Stomach (tissue), 9 donors: ENCODE results near the gene TOM1L1. TPM values are rescaled to one million over a fixed set of nuclear protein-coding genes. Genes with fewer than 3 reads are reported as not detected.

Experiments
- DNase-seq, 2 donors: peaks; one replicate each; pipeline versions ENCODE4 v3.0.0 to v3.0.0-alpha.2; 2013 to 2019
- H3K27ac ChIP-seq, 5 donors: fragments of 200-600 bp in 4 of 5; sonication (generic) in 4 of 5; one replicate each; pipeline ENCODE4 v1.5.1; 2013 to 2019; ENCODE audit warnings: mild to moderate bottlenecking in 1 of 5, moderate library complexity in 1 of 5
- H3K27me3 ChIP-seq, 3 donors: fragments of 200-600 bp; sonication (generic); one replicate each; pipeline ENCODE4 v1.5.1; 2017 to 2019; ENCODE audit warnings: mixed run types in 1 of 3
- H3K36me3 ChIP-seq, 4 donors: fragments of 200-600 bp; sonication (generic); 1 replicate in 3 of 4; 2 replicates in 1 of 4; pipeline ENCODE4 v1.5.1; 2016 to 2019
- H3K4me1 ChIP-seq, 4 donors: fragments of 200-600 bp; sonication (generic); one replicate each; pipeline ENCODE4 v1.5.1; 2016 to 2019
- H3K4me3 ChIP-seq, 4 donors: fragments of 200-600 bp; sonication (generic) in 3 of 4; one replicate each; pipeline ENCODE4 v1.5.1; 2016 to 2019; ENCODE audit warnings: mild to moderate bottlenecking in 1 of 4
- H3K9me3 ChIP-seq, 4 donors: fragments of 200-600 bp; sonication (generic); one replicate each; pipeline ENCODE4 v1.5.1; 2016 to 2019
- EP300 ChIP-seq: sonication (generic); formaldehyde crosslinking; IDR thresholded peaks from one replicate; pipeline ENCODE4 v1.6.1; 2017; ENCODE audit warnings: antibody characterized with exemption
- POLR2A ChIP-seq, 4 donors: fragments of 450-650 bp; IDR thresholded peaks; one replicate each; pipeline ENCODE4 v1.6.1; 2016; ENCODE audit warnings: antibody characterized with exemption in 4 of 4, control low read depth in 2 of 4, mild to moderate bottlenecking in 1 of 4, moderate library complexity in 1 of 4
- POLR2AphosphoS5 ChIP-seq, 3 donors: sonication (generic); formaldehyde crosslinking; IDR thresholded peaks; one replicate each; pipeline ENCODE4 v1.6.1; 2016; ENCODE audit warnings: antibody characterized with exemption in 3 of 3
- WGBS, 5 donors: extraction: QIAGEN DNeasy Blood & Tissue Kit in 3 of 5; methylation state at CpG; one replicate each; pipeline versions ENCODE4 v1.1.5 to v1.1.7; 2013 to 2018; 5-methylcytosine and 5-hydroxymethylcytosine counted together
- intact Hi-C: fragments of 100-400 bp; cut with DNase I; formaldehyde crosslinking; loops from one replicate; pipeline ENCODE4 v1.15.1; 2023; ENCODE audit warnings: low total_unique reads
- polyA plus RNA-seq, 3 donors: library from polyadenylated mRNA; stranded (reverse); fragments of 200-250 nt; gene quantifications; one replicate each; pipeline ENCODE4 v1.2.3, GENCODE V29; 2013
- total RNA-seq, 5 donors: library from RNA; depleted of rRNA; stranded (reverse); fragments of >200 nt; gene quantifications; one replicate each; pipeline versions ENCODE4 v1.1.0 to v1.2.3, GENCODE V29; 2014 to 2016
- TF ChIP-seq, protein P1 (sequence below), 7 experiments: fragments of 450-650 bp in 4 of 7; fragments of 200-600 bp in 3 of 7; sonication (generic) in 3 of 7; IDR thresholded peaks; one replicate each; pipeline ENCODE4 v1.5.1; 2016 to 2019; ENCODE audit warnings: antibody characterized with exemption in 7 of 7, control low read depth in 2 of 7, mild to moderate bottlenecking in 1 of 7
- donor health status: healthy with polysubstance abuse.
- donor health status: Bipolar disorder and iron deficiency.
- donor health status: healthy.

TOM1L1 gene
- total and polyA plus RNA-seq, 8 donors: 19.4 to 134 (median 47.6) TPM

GRCh38 chr17:54927525-54927924, 26.9 kb downstream of the TOM1L1 start:
- intact Hi-C loops: no loop called here
- 71 to 88% (median 83%) methylated on average over 3 of the region's 3 CpGs for WGBS, 5 donors
- TF ChIP-seq, protein P1, sequence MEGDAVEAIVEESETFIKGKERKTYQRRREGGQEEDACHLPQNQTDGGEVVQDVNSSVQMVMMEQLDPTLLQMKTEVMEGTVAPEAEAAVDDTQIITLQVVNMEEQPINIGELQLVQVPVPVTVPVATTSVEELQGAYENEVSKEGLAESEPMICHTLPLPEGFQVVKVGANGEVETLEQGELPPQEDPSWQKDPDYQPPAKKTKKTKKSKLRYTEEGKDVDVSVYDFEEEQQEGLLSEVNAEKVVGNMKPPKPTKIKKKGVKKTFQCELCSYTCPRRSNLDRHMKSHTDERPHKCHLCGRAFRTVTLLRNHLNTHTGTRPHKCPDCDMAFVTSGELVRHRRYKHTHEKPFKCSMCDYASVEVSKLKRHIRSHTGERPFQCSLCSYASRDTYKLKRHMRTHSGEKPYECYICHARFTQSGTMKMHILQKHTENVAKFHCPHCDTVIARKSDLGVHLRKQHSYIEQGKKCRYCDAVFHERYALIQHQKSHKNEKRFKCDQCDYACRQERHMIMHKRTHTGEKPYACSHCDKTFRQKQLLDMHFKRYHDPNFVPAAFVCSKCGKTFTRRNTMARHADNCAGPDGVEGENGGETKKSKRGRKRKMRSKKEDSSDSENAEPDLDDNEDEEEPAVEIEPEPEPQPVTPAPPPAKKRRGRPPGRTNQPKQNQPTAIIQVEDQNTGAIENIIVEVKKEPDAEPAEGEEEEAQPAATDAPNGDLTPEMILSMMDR (IDR thresholded peaks at IDR 0.05): no peak
- no peak for TF ChIP-seq POLR2AphosphoS5 (IDR thresholded peaks at IDR 0.05)
- TF ChIP-seq POLR2A (IDR thresholded peaks at IDR 0.05): no peak
- TF ChIP-seq EP300: no peak
- no peaks in the 10 kb centered on the region for H3K4me1 ChIP-seq
- H3K4me3 ChIP-seq: no peak overlapping the region
- no peaks in the 10 kb centered on the region for H3K9me3 ChIP-seq
- no peak overlapping the region for H3K27ac ChIP-seq
- no peaks in the 10 kb centered on the region for H3K27me3 ChIP-seq
- no peak for DNase-seq
- peaks cover 7 to 56% (median 49%) of the 10 kb centered on the region in 4 donors for H3K36me3 ChIP-seq

GRCh38 chr17:54932711-54933110, 32.1 kb downstream of the TOM1L1 start:
- 0 to 100% (median 98%) methylated on average over 1 of the region's 1 CpG for whole genome bisulfite sequencing, 5 donors

GRCh38 chr17:54933921-54934320, 33.3 kb downstream of the TOM1L1 start:
- WGBS, 5 donors: 72 to 90% (median 89%) methylated on average over 3 of the region's 3 CpGs
- DNase-seq: no peak
- intact Hi-C loops: no loop called here
- Histone ChIP-seq H3K27ac (no peak overlapping the region), H3K9me3 (no peaks in the 10 kb centered on the region), H3K36me3 (peaks cover 7 to 90% (median 88%) of the 10 kb centered on the region in 4 donors), H3K27me3 (no peaks in the 10 kb centered on the region), H3K4me1 (no peaks in the 10 kb centered on the region), H3K4me3 (no peak overlapping the region)
- no peak for TF ChIP-seq POLR2A (IDR thresholded peaks at IDR 0.05)

More at GRCh38 chr17:54932711-54933110, 32.1 kb downstream of the TOM1L1 start:
- Histone ChIP-seq H3K27ac (no peak overlapping the region), H3K9me3 (no peaks in the 10 kb centered on the region), H3K36me3 (peaks cover 7 to 84% (median 83%) of the 10 kb centered on the region in 4 donors), H3K4me3 (no peak overlapping the region), H3K27me3 (no peaks in the 10 kb centered on the region), H3K4me1 (no peaks in the 10 kb centered on the region)
- intact Hi-C loops: no loop called here
- no peak for DNase-seq
- TF ChIP-seq EP300 (no peak), POLR2A (IDR thresholded peaks at IDR 0.05) (no peak)

DNA sequence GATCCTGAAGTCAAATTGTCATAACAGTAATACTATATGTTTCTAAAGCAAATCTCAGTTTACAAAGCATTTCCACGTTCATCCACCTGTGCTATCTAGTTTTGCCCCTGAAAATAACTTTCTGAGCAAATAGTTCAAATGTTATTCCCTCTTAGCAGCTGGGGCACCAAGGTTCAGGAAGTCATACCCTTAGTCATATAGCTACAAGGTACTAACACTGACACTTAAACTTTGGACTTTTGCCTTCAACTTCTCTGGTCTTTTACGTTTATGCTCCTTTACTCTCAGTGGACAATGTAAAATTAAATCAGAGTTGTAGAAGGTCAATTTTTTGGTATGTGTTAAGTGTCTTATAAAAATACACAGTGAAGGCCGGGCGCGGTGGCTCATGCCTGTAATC, 34.8 kb downstream of the TOM1L1 start:
- intact Hi-C loops: no loop called here
- Histone ChIP-seq H3K27ac (no peak overlapping the region), H3K4me3 (no peak overlapping the region), H3K9me3 (no peaks in the 10 kb centered on the region), H3K36me3 (peaks cover 0 to 96% (median 90%) of the 10 kb centered on the region in 4 donors), H3K27me3 (no peaks in the 10 kb centered on the region), H3K4me1 (no peaks in the 10 kb centered on the region)
- 83 to 94% (median 85%) methylated on average over 5 of the region's 5 CpGs for WGBS, 5 donors
- DNase-seq: no peak
- TF ChIP-seq EP300 (no peak), POLR2AphosphoS5 (IDR thresholded peaks at IDR 0.05) (no peak), POLR2A (IDR thresholded peaks at IDR 0.05) (no peak)
- TF ChIP-seq, protein P1 (IDR thresholded peaks at IDR 0.05): no peak

GRCh38 chr17:54937018-54937417, 36.4 kb downstream of the TOM1L1 start:
- H3K4me1 ChIP-seq: no peaks in the 10 kb centered on the region
- no peaks in the 10 kb centered on the region for H3K27me3 ChIP-seq
- no peak for DNase-seq
- intact Hi-C loops: no loop called here
- TF ChIP-seq, protein P1 (IDR thresholded peaks at IDR 0.05): no peak
- TF ChIP-seq EP300: no peak
- TF ChIP-seq POLR2AphosphoS5 (IDR thresholded peaks at IDR 0.05): no peak
- no peak for TF ChIP-seq POLR2A (IDR thresholded peaks at IDR 0.05)
- H3K27ac ChIP-seq: no peak overlapping the region
- 68 to 77% (median 73%) methylated on average over 5 of the region's 5 CpGs for WGBS, 5 donors
- peaks cover 0 to 81% (median 75%) of the 10 kb centered on the region in 4 donors for H3K36me3 ChIP-seq
- H3K4me3 ChIP-seq: no peak overlapping the region
- H3K9me3 ChIP-seq: no peaks in the 10 kb centered on the region
